AG09319 (cell line): ENCODE measurements around the gene UBE3B.

ENCODE experiments used
- DNase-seq: peaks from one replicate; pipeline ENCODE4 v3.0.0-alpha.2; 2010; ENCODE audit warnings: low read depth; ENCODE audit errors: extremely low read depth
- CTCF ChIP-seq: IDR thresholded peaks from 2 replicates; pipeline ENCODE4 v1.5.1; 2011; ENCODE audit warnings: low read depth, mild to moderate bottlenecking, inconsistent platforms, low read length, moderate library complexity

The UBE3B gene

DNA sequence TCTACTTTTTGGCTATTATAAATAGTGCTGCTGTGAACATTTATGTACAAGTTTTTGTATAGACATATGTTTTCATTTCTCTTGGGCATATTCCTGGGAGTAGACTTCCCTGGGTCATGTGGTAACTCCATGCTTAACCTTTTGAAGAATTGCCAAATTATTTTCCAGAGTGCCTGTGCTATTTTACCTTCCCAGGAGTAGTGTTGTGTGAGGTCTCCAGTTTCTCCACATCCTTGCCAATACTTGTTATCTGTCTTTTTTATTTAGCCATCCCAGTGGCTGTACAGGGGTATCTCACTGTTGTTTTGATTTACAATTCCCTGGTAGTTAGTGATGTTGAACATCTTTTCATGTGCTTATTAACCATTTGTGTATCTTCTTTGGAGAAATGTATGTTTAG, 18.9 kb downstream of the UBE3B start:
- no peak for TF ChIP-seq CTCF
- no peak for DNase-seq

GRCh38 chr12:109497675-109498074, 20.2 kb downstream of the UBE3B start:
- DNase-seq, result no peak
- no peak for TF ChIP-seq CTCF

- DNase-seq, result no peak
- no peak for TF ChIP-seq CTCF
Measured at GRCh38 chr12:109500406-109501185, 23.2 kb downstream of the UBE3B start.

GRCh38 chr12:109501299-109501698, 23.9 kb downstream of the UBE3B start:
- no peak for TF ChIP-seq CTCF
- DNase-seq, result no peak

- DNase-seq, result no peak
- no peak for TF ChIP-seq CTCF
Measured at GRCh38 chr12:109502332-109502731, 24.9 kb downstream of the UBE3B start.

- TF ChIP-seq CTCF, result no peak
- DNase-seq, result no peak
Measured at GRCh38 chr12:109503611-109504010, 26.2 kb downstream of the UBE3B start.

DNA sequence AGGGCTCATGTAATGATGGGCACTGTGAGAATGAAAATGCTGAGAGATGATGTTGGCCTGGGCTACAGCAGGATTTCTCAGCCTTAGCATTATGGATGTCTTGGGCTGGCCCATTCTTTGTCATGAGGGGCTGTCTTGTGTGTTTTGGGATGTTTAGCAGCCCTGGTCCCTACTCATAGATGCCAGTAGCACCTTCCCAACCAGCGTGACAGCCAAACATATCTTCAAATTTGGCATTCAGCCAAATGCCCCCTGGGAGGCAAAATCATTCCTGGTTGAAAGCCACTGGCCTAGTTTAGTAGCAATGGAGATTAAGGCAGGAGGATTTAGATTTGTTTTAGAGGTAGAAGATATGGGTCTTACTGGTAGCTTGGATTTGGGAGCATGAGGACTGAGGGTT, 26.6 kb downstream of the UBE3B start:
- DNase-seq, result no peak
- no peak for TF ChIP-seq CTCF
